ENCODE results near the gene BTBD6.

GRCh38 chr14:105219753-105220152 lies 28.6 kb upstream of the BTBD6 start:
- TF ChIP-seq ESRRG (CRISPR knock-in tag; IDR thresholded peaks at IDR 0.05), result no peak
- TF ChIP-seq PATZ1 (CRISPR knock-in tag; IDR thresholded peaks at IDR 0.05; ENCODE audit: borderline replicate concordance), result no peak
- no peak for TF ChIP-seq CREB5 (CRISPR knock-in tag; IDR thresholded peaks at IDR 0.05; ENCODE audit: low read depth)
- TF ChIP-seq TCF4 (CRISPR knock-in tag; IDR thresholded peaks at IDR 0.05; ENCODE audit: borderline replicate concordance), result no peak
- TF ChIP-seq ZFP3 (CRISPR knock-in tag; IDR thresholded peaks at IDR 0.05), result no peak
